Fibroblast of the aortic adventitia (primary cell): Measurements from ENCODE around the gene MAPKAP1. TPM values are rescaled to one million over a fixed set of nuclear protein-coding genes. Genes with fewer than 3 reads are reported as not detected.
A peak's percentile ranks its signal among the peaks of the same experiment; 100 is the strongest.

Experiments used
- DNase-seq: peaks from one replicate; pipeline ENCODE4 v3.0.0-alpha.2; 2010; ENCODE audit warnings: low read depth
- H3K4me3 ChIP-seq: 2 replicates; pipeline ENCODE4 v1.5.1; 2011; ENCODE audit warnings: low read depth, mild to moderate bottlenecking, control low read depth, low read length, moderate library complexity
- CTCF ChIP-seq: IDR thresholded peaks from 2 replicates; pipeline ENCODE4 v1.5.1; 2011; ENCODE audit warnings: mild to moderate bottlenecking, low read length, control low read depth, inconsistent platforms; ENCODE audit not compliant: insufficient read depth
- total RNA-seq: library from RNA; depleted of rRNA; stranded (reverse); fragments of >200 nt; gene quantifications from 2 replicates; pipeline ENCODE4 v1.2.3, GENCODE V29; 2012; ENCODE audit warnings: low replicate concordance

Gene MAPKAP1
- total RNA-seq, 1 donor = 90.6 TPM

GRCh38 chr9:125522328-125522725 is 184.7 kb downstream of the MAPKAP1 start:
- TF ChIP-seq CTCF = no peak
- DNase-seq = peak; percentile 95
- H3K4me3 ChIP-seq = no peak overlapping the region

DNA sequence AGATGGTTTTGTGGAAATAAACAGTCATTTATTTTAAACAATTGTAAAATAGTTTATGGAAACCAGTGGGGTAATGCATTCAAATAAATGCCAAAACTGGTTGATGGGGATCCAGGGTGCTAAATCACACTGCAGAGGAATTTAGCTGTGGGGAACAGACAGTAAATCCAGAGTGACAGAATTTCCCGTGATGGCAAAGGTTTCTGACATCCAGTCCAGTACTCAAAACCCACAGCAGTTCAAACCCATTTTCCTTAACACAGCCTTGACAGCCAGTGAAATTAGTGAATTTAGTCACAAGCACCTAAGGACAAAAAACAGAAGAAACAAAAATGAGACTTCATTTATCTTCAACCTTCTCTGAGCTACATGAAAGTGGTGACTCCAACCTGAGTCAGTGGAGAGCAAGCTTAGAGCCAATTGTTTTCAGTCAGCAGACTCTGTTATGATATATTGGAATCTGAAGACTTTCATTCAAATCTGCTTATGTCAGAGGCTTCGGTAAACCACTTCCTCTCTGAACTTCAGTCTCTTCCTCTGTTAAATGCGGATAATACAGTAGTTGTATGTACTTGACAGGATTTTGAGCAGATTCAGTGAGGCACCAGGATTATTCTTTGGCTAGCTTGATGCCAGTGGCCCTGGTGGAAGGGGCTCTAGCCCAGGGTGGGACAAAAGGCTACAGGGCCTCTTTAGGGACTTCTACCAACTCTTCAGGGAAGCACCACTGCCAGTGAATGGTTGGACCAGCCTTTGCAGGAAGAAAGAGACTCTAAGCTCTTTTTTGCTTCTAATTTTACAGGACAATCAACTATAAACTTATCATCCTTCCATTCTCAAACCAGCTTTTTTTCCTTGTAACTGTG is 185.3 kb downstream of the MAPKAP1 start:
- H3K4me3 ChIP-seq = no peak overlapping the region
- TF ChIP-seq CTCF = no peak

GRCh38 chr9:125519734-125520133 is 187.3 kb downstream of the MAPKAP1 start:
- TF ChIP-seq CTCF = no peak
- H3K4me3 ChIP-seq = no peak overlapping the region
- DNase-seq = no peak

More for the DNA sequence above, 185.3 kb downstream of the MAPKAP1 start:
- peak; percentile 97 for DNase-seq

DNA sequence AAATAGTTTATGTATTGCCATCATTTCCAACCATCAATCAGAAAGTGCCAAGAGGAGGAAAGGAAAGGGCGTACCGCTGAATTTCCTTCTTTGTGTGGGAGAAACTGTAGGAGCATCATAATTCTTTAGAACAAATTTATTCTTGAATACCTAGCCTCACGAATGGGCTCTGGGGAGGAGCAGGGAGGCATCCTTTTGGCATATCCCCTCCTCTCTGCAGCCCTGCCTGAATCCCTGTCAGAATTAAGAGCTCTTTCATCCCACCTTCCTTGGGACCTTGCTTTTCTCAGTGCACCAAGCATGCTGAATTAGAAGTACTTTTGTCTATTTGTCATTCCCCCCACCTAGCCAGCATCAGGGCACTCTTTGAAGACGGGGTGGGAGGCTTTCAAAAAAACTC is 189.4 kb downstream of the MAPKAP1 start:
- no peak for DNase-seq
- H3K4me3 ChIP-seq = no peak overlapping the region
- TF ChIP-seq CTCF = no peak

DNA sequence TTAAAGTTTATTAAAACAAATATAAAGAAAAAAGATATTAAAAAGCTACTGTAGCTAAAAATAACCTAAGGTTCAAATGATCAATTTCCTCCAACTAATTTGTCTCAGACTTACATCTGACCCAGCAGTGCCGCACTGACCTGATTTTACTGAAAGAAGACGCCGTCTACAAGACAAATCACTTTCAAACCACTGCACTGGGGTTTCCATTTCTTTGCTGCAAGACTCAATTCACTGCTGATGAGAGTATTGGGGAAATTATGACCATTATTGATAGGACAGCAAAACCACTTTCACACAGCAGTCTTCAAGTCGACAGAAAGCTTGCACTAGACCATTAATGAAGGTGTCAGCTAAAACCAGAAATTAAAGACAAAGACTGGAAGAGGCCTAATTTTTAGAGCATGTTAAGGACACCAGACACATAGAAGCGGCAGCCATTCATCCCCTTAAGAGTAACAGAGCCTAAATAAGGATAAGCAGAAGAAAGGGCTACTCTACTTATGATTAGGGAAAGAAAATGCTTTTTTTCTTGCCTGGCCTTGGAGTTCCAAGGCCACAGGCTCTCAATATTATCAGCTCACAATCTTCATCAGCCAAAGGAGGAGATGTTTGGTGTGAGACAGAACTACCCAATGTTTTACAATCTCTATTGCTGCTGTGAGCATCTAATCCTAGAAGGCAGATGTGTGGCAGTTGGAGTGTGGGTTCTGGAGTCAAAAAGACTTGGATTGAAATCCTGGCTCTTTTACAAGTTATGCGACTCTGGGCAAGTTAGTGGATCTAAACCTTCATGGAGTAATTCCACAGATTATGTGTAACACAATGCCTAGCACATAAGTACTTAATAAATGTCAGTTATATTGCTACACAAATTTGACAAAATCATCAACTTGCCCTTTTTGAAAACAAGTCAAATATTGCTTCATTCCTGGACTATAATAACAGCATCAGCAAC is 190.7 kb downstream of the MAPKAP1 start:
- DNase-seq = peak; percentile 76
- H3K4me3 ChIP-seq = no peak overlapping the region
- TF ChIP-seq CTCF = no peak

DNA sequence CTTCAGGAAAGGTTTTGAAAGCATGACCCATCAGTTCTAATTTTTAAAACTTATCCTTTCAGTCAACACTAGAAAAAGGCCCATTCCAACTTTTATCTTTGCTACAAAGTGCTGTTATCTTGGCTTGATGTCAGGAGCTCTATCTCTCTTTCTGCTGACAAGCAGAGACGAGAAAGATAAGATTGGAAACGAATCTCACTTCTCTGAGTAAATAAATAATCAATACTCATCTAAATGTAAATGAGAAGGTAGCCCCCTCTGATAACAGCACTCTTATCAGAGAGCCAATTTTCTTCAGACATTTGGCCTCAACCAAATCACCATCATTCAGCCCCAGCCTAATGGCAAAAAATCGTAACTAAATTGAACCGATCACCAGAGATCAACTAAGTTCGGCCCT is 191.7 kb downstream of the MAPKAP1 start:
- TF ChIP-seq CTCF = no peak
- no peak overlapping the region for H3K4me3 ChIP-seq
- DNase-seq = no peak
